ENCODE measurements around the gene FDPS. TPM values are rescaled to one million over a fixed set of nuclear protein-coding genes. Genes with fewer than 3 reads are reported as not detected.

FDPS gene
- total and polyA plus RNA-seq, 2 experiments from 2014 or later: 287 to 366 TPM

DNA sequence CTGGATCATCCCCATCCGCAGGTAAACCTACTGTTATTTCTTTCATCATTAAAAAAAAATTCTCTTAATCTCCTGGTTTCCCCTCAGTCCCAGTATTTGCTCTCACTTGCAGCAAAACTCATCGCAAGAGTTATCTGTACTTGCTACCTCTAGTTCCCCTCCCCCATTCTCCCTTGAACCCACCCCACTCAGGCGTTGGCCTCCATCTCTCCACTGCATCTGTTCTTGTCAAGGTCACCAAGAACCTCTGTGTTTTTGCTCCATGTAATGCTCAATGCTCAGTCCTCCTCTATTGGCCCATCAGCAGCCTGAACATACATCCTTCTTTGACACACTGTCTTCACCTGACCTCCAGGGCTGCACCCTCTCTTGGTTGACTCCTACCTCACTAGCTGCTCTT, 12.0 kb upstream of the FDPS start:
- Histone ChIP-seq H3K27me3 (ENCODE audit: insufficient read depth) (peaks cover 33% of the 10 kb centered on the region), H3K4me1 (ENCODE audit: insufficient read depth) (peaks cover 17% of the 10 kb centered on the region), H3K9me2 (ENCODE audit: insufficient read depth) (no peaks in the 10 kb centered on the region), H3K79me2 (replicated peaks; ENCODE audit: insufficient read depth) (no peaks in the 10 kb centered on the region), H3K27ac (ENCODE audit: low read depth) (no peak overlapping the region), H3F3A (replicated peaks; ENCODE audit: low read depth) (0 out of 2 replicates have a peak, but pooled peaks cover 11% of the 10 kb centered on the region), H4K20me1 (replicated peaks; ENCODE audit: insufficient read depth) (no peaks in the 10 kb centered on the region), H3K36me3 (ENCODE audit: insufficient read depth) (no peaks in the 10 kb centered on the region), H3K4me3 (no peak overlapping the region), H3K4me2 (no peak overlapping the region), H2AFZ (no peak overlapping the region)
- ATAC-seq: no peak
- TF ChIP-seq ZNF331 (CRISPR knock-in tag; IDR thresholded peaks at IDR 0.05; ENCODE audit: low read depth) (no peak), EZH2 (IDR thresholded peaks at IDR 0.05; ENCODE audit: low read depth, unreplicated experiment) (no peak), CREB1 (CRISPR knock-in tag; IDR thresholded peaks at IDR 0.05; ENCODE audit: low read depth) (no peak), EZH2phosphoT487 (IDR thresholded peaks at IDR 0.05; ENCODE audit: unreplicated experiment) (no peak), JUNB (IDR thresholded peaks at IDR 0.05; ENCODE audit: unreplicated experiment) (no peak), NANOG (IDR thresholded peaks at IDR 0.05; ENCODE audit: borderline replicate concordance) (no peak), POLR2AphosphoS5 (IDR thresholded peaks at IDR 0.05; ENCODE audit: low read depth) (no peak)
- TF ChIP-seq, protein P1, sequence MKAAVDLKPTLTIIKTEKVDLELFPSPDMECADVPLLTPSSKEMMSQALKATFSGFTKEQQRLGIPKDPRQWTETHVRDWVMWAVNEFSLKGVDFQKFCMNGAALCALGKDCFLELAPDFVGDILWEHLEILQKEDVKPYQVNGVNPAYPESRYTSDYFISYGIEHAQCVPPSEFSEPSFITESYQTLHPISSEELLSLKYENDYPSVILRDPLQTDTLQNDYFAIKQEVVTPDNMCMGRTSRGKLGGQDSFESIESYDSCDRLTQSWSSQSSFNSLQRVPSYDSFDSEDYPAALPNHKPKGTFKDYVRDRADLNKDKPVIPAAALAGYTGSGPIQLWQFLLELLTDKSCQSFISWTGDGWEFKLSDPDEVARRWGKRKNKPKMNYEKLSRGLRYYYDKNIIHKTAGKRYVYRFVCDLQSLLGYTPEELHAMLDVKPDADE (IDR thresholded peaks at IDR 0.05): no peak
- TF ChIP-seq, protein P2, sequence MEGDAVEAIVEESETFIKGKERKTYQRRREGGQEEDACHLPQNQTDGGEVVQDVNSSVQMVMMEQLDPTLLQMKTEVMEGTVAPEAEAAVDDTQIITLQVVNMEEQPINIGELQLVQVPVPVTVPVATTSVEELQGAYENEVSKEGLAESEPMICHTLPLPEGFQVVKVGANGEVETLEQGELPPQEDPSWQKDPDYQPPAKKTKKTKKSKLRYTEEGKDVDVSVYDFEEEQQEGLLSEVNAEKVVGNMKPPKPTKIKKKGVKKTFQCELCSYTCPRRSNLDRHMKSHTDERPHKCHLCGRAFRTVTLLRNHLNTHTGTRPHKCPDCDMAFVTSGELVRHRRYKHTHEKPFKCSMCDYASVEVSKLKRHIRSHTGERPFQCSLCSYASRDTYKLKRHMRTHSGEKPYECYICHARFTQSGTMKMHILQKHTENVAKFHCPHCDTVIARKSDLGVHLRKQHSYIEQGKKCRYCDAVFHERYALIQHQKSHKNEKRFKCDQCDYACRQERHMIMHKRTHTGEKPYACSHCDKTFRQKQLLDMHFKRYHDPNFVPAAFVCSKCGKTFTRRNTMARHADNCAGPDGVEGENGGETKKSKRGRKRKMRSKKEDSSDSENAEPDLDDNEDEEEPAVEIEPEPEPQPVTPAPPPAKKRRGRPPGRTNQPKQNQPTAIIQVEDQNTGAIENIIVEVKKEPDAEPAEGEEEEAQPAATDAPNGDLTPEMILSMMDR (conservative IDR thresholded peaks at IDR 0.05; ENCODE audit: low read depth in 2 of 2): no peak
- TF ChIP-seq, protein P3, sequence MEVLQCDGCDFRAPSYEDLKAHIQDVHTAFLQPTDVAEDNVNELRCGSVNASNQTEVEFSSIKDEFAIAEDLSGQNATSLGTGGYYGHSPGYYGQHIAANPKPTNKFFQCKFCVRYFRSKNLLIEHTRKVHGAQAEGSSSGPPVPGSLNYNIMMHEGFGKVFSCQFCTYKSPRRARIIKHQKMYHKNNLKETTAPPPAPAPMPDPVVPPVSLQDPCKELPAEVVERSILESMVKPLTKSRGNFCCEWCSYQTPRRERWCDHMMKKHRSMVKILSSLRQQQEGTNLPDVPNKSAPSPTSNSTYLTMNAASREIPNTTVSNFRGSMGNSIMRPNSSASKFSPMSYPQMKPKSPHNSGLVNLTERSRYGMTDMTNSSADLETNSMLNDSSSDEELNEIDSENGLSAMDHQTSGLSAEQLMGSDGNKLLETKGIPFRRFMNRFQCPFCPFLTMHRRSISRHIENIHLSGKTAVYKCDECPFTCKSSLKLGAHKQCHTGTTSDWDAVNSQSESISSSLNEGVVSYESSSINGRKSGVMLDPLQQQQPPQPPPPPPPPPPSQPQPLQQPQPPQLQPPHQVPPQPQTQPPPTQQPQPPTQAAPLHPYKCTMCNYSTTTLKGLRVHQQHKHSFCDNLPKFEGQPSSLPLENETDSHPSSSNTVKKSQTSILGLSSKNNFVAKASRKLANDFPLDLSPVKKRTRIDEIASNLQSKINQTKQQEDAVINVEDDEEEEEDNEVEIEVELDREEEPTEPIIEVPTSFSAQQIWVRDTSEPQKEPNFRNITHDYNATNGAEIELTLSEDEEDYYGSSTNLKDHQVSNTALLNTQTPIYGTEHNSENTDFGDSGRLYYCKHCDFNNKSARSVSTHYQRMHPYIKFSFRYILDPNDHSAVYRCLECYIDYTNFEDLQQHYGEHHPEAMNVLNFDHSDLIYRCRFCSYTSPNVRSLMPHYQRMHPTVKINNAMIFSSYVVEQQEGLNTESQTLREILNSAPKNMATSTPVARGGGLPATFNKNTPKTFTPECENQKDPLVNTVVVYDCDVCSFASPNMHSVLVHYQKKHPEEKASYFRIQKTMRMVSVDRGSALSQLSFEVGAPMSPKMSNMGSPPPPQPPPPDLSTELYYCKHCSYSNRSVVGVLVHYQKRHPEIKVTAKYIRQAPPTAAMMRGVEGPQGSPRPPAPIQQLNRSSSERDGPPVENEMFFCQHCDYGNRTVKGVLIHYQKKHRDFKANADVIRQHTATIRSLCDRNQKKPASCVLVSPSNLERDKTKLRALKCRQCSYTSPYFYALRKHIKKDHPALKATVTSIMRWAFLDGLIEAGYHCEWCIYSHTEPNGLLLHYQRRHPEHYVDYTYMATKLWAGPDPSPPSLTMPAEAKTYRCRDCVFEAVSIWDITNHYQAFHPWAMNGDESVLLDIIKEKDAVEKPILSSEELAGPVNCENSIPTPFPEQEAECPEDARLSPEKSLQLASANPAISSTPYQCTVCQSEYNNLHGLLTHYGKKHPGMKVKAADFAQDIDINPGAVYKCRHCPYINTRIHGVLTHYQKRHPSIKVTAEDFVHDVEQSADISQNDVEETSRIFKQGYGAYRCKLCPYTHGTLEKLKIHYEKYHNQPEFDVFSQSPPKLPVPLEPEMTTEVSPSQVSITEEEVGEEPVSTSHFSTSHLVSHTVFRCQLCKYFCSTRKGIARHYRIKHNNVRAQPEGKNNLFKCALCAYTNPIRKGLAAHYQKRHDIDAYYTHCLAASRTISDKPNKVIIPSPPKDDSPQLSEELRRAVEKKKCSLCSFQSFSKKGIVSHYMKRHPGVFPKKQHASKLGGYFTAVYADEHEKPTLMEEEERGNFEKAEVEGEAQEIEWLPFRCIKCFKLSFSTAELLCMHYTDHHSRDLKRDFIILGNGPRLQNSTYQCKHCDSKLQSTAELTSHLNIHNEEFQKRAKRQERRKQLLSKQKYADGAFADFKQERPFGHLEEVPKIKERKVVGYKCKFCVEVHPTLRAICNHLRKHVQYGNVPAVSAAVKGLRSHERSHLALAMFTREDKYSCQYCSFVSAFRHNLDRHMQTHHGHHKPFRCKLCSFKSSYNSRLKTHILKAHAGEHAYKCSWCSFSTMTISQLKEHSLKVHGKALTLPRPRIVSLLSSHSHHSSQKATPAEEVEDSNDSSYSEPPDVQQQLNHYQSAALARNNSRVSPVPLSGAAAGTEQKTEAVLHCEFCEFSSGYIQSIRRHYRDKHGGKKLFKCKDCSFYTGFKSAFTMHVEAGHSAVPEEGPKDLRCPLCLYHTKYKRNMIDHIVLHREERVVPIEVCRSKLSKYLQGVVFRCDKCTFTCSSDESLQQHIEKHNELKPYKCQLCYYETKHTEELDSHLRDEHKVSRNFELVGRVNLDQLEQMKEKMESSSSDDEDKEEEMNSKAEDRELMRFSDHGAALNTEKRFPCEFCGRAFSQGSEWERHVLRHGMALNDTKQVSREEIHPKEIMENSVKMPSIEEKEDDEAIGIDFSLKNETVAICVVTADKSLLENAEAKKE (CRISPR knock-in tag; IDR thresholded peaks at IDR 0.05): no peak
- H3K4me3 Mint-ChIP-seq: peak overlapping the region; percentile 5; the same call in 1 of the 3 replicates
- H3K9me3 Mint-ChIP-seq: no peaks in the 10 kb centered on the region
- H3K27ac Mint-ChIP-seq: no peak overlapping the region
- peaks cover 31% of the 10 kb centered on the region for H3K27me3 Mint-ChIP-seq (ENCODE audit: insufficient read depth, low read depth, poor library complexity)
- peaks cover 35% of the 10 kb centered on the region for H3K4me1 Mint-ChIP-seq
- DNase-seq (ENCODE audit: low spot score): no peak
- H3K36me3 Mint-ChIP-seq (ENCODE audit: low read depth): no peaks in the 10 kb centered on the region; the same call in 2 of the 3 replicates

All from GM23338 (cell line).